Activated naive CD4-positive, alpha-beta T cell treated with Interleukin-2 at 50 U/mL for 16 hours (primary cell): Measurements from ENCODE around the gene HSPBAP1.
"Not testable (repeated sequence)": the region's sequence is repeated elsewhere in the genome, so short reads cannot be mapped to it uniquely, and the experiment has no call there.

Source experiments
- DNase-seq: peaks from one replicate; pipeline ENCODE4 v3.0.0-alpha.2; 2020

The HSPBAP1 gene

GRCh38 chr3:122730240-122730639 lies 63.4 kb downstream of the HSPBAP1 start:
- DNase-seq = no peak

DNA sequence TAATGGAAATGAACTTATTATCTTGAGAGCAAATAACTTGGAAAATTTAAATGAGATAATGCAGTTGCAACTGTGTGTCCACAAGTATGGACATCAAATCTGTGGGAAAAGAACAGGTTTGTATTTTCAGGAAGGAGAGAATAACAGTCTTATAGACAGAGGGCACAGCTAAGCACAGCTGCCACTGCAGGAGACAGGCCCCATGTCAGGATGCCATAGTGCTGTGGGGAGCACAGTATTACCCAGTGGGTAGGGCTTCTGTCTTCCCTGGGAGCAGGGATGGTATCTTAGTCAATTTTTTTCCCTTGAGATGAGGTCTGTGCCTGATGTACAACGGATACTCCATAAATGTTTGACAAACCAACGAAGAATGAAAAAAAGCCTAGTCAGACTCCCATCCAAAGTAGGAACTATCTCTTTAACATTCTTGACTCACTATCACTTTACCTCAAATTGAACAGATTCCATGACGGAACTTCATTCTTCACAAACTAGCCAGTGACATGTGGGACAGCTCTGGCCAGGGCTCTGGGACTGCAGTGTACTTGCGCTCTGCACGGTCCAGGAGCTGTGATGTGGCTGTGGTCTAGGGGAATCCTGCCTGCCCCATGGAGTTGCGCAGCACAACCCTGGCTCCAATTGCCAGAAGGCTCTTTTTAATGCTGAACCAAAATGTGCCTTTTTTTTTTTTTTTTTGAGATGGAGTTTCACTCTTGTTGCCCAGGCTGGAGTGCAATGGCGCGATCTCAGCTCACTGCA lies 64.7 kb downstream of the HSPBAP1 start:
- no peak for DNase-seq

DNA sequence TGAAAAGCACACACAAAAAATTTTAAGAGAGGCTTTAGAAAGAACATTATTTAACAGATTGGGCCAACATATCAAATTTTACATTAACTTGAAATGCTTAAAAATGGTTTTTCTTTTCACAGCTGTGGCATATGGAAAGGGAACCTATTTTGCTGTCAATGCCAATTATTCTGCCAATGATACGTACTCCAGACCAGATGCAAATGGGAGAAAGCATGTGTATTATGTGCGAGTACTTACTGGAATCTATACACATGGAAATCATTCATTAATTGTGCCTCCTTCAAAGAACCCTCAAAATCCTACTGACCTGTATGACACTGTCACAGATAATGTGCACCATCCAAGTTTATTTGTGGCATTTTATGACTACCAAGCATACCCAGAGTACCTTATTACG lies 65.4 kb downstream of the HSPBAP1 start:
- no peak for DNase-seq

GRCh38 chr3:122727766-122728165 lies 65.9 kb downstream of the HSPBAP1 start:
- DNase-seq = no peak

GRCh38 chr3:122727294-122727693 lies 66.3 kb downstream of the HSPBAP1 start:
- DNase-seq = no peak

- DNase-seq = no peak
Measured at GRCh38 chr3:122725106-122725505, 68.5 kb downstream of the HSPBAP1 start.

DNA sequence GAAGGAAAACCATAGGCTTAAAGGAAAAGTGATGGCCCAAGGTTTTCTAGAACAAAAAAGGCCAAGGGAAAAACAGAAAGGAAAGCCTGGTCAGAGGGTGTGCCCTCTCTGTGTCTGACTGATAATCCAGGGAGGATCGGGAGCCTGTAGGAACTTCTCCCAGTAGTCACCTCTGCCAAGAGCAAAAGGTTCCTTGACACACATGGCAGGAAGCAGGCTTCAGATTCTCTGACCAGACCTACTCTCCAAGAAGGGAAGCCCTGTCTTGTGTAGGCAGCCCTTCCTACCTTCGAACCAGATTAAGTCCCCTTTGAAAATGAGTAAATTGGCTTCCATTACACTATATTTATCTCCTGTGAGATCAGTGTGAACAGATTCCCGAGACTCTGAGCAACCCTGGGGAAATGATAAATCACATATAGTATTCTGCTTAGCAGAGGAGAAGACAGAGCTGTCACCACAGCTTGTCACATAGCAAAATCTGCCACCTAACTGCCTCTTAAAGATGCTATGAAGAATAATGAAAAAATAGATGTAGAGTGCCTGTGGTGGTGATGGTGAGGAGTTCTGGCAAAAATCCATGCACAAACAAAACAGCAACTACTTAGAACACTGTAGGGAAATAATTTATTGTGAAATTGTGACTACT lies 74.2 kb downstream of the HSPBAP1 start:
- DNase-seq = no peak

- DNase-seq = no peak
Measured at GRCh38 chr3:122716667-122717066, 77.0 kb downstream of the HSPBAP1 start.

GRCh38 chr3:122714273-122714672 lies 79.4 kb downstream of the HSPBAP1 start:
- no peak for DNase-seq

DNA sequence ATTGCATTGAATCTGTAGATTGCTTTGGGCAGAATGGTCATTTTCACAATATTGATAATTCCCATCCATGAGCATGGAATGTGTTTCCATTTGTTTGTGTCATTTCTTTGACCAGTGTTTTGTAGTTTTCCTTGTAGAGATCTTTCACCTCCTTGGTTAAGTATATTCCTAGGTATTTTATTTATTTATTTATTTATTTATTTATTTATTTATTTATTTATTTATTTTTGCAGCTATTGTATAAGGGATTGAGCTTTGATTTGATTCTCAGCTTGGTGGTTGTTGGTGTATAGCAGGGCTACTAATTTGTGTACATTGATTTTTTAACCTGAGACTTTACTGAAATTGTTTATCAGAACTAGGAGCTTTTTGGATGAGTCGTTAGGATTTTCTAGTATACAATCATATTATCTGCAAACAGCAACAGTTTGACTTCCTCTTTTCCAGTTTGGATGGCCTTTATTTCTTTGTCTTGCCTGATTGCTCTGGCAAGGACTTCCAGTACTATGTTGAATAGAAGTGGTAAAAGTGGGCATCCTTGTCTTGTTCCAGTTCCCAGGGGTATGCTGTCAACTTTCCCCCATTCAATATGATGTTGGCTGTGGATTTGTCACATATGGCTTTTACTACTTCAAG lies 82.9 kb downstream of the HSPBAP1 start:
- DNase-seq = not testable (repeated sequence)

DNA sequence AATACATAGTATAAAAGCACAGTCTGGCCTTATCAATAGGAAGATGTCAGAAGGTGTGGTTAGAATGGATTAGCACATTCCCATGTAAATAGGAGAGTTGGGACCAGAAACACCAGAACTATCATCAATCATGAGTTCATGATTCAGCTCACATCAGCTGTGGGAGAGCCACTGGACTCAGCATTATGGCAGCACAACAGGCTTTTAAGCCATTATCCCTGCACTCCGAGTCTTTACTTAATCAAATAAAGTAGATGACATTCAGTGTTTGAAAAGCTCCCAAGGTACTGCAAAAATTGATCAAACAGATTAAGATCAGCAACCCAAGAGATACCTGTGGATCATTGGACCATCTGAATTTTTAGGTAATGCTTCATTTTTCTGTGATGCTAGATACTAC lies 88.3 kb downstream of the HSPBAP1 start:
- no peak for DNase-seq

- DNase-seq = no peak
Measured at GRCh38 chr3:122700193-122700592, 93.4 kb downstream of the HSPBAP1 start.

- no peak for DNase-seq
Measured at GRCh38 chr3:122697952-122698620, 95.5 kb downstream of the HSPBAP1 start.

GRCh38 chr3:122695927-122696561 lies 97.6 kb downstream of the HSPBAP1 start:
- no peak for DNase-seq

DNA sequence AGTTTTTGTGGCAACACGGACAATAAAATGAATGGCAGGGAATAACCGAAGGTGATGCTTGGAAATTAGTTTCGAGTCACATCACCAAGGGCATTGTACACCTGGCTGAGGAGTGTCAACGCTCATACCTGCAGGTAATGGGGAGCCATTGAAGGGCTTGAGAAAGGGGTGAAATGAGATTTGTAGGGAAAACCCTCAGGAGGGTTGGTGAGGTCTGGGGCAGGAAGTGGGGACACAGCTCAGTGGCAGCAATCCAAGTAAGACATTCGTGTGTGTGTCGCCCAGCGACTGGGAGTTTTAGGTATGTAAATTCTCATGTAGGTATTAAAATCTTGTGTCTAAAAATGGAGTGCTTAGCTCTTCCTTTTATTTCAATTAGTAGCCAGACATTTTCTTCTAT lies 98.7 kb downstream of the HSPBAP1 start:
- no peak for DNase-seq

GRCh38 chr3:122692674-122693073 lies 101.0 kb downstream of the HSPBAP1 start:
- DNase-seq = no peak

DNA sequence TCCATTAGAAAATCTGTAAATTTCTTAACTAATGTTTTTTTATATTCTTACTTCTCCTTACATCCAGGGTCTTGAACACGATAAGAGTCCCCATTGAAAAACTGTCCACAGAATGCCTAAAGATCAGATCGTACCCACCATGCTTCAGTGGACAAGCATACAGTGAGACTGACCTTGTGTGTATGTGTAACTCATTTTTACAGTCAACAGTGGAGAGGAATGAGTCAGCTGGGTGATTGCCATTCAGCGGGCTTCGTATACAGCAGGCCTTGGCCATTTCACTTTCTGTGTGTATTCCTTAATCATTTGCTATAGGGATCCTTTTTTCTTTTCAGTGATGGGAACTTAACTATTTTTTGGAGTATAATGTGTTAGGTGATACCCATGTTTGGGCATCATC lies 102.4 kb downstream of the HSPBAP1 start:
- DNase-seq = no peak

DNA sequence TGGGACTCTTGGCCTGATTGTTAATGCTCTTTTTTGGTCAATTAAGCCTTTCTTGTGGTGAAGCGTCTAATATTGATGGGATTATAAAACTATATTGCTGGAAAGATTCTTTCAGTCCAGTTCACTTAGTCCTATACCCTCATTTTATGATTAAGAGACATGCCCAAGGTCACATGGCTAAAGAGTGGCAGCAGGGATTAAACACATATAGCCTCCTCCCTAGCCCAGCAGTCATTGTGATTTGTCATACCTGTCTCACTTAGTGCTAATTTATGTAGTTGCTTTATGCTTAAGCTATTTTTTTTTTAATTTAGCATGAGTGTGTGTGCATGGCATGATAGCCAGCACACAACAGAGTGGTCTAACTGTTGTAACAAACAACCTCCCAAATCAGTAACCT lies 103.5 kb downstream of the HSPBAP1 start:
- DNase-seq = no peak
